Right forelimb (tissue), 1 donor: ENCODE data around the gene MED12L.
"Not testable (repeated sequence)": the region's sequence is repeated elsewhere in the genome, so short reads cannot be mapped to it uniquely, and the experiment has no call there.

Experiments
- DNase-seq: peaks from one replicate; pipeline ENCODE4 v3.0.0-alpha.2; 2018

Gene MED12L

DNA sequence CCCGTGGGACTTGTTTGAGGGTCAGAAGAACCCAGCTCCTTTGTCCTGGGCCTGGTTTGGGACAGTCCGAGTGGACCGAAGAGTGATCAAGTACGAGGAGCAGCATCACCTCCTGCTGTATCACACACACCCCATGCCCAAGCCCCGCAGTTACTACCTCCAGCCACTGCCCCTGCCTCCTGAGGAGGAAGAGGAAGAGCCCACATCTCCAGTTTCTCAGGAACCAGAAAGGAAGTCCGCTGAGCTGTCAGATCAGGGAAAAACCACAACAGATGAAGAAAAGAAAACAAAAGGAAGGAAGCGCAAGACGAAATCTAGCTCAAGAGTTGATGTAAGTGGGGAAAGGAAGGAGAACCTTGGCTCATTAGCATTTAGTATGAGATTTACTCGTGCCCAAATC lies 302.4 kb downstream of the MED12L start:
- no peak for DNase-seq

DNA sequence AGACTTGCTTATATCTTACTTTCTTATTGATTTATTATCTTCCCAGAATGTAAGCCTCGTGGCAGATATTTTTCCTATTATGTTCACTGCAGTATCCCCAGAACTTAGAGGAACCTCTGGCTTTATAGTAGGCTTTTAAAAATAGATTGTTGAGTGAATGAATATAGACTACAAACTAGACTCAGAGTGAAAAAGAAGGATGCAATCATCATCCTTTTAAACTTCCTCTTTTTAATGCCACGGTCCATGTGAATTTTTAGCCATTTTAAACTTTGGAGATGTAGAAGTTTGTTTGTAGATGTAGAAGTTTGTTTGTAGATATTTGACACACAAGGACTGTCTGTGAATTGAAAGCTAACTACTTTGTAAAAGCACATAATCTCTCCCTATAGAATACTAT lies 306.3 kb downstream of the MED12L start:
- no peak for DNase-seq

DNA sequence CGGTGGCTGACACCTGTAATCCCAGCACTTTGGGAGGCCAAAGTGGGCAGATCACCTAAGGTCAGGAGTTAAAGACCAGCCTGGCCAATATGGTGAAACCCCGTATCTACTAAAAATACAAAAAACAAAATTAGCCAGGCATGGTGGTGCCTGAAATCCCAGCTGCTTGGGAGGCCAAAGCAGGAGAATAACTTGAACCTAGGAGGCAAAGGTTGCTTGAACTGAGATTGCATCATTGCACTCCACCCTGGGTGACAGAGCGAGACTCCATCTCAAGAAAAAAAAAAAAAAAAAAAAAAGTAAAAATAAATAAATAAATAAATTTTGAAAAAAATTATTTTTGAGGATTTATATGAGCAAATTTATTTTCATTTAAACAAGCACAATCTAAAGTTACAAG lies 306.7 kb downstream of the MED12L start:
- DNase-seq: not testable (repeated sequence)

- no peak for DNase-seq
These were observed 307.8 kb downstream of the MED12L start for GRCh38 chr3:151393146-151393830.

- DNase-seq: no peak
These were observed 308.5 kb downstream of the MED12L start for GRCh38 chr3:151393941-151394340.

DNA sequence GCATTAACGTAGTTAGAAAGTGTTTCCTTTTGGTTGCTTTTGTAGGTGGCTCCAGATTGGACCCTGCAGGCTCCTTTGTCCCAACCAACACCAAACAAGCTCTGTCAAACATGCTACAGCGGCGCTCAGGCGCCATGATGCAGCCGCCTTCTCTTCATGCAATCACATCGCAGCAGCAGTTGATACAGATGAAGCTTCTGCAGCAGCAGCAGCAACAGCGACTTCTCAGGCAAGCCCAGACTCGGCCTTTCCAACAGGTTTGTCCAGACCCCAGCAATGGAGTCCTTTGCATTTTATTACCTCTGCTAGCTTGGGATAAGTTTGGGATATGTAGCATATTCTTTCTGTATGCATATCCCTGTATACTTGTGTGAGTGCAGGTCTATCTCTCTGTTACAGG lies 309.1 kb downstream of the MED12L start:
- no peak for DNase-seq

- no peak for DNase-seq
These were observed 310.3 kb downstream of the MED12L start for GRCh38 chr3:151395806-151396205.

- no peak for DNase-seq
These were observed 313.4 kb downstream of the MED12L start for GRCh38 chr3:151398895-151399294.

DNA sequence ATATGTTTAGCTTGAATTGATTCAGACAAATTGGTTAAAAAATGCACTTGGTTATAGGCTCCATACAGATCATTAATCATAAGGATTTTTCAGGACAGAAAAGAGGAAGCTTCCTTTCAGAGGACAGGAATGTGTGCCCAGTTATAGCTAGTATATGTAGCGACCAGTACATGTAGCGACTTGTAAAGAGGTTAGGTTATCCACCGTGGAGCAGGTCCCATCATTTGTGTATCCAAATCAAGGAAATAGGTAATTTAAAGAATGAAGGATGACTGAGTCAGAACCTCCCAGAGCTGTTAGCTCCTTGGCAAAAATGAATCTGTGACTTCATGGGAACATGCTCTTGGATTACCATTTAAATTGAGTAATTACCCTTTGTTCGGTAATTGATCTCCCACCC lies 314.9 kb downstream of the MED12L start:
- no peak for DNase-seq

DNA sequence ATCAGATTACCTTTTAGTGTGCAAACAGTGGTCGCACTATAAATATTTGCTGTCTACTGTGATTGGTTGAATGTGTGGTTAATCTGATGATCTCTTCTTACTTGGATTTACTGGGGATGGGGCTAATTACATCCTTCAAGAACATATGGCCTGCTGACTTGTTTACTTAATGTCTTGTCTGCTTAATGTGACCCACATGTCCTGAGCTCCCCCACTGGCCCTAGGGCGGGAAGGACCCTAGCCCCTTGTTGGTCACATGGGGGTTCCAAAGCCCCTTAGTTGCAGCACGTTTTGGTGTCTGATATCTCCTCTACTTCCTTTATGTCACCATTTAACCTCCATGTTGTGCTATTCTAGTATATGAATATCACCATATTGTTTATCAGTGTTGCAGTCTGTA lies 316.9 kb downstream of the MED12L start:
- DNase-seq: no peak

- DNase-seq: no peak
These were observed 317.8 kb downstream of the MED12L start for GRCh38 chr3:151403246-151403645.

- DNase-seq: no peak
These were observed 318.9 kb downstream of the MED12L start for GRCh38 chr3:151404316-151404715.

DNA sequence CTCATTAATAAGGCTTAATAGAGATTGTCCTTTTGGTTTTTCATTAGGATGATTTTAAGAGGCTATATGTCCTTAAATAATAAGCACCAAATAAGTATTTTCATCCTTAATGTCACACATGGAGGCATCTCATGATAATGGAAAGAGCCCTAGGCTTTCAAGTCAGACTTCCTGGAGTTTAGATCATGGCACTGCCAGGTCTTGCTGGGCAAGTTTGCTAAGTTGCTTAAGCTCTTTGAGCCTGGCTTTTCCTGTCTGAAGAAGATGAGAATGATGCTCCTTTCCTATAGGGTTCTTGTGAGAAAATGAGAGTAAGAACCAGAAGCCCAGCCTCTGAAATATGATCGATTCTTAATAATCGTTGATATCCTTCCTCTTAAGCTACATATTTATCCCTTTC lies 322.5 kb downstream of the MED12L start:
- DNase-seq: no peak

DNA sequence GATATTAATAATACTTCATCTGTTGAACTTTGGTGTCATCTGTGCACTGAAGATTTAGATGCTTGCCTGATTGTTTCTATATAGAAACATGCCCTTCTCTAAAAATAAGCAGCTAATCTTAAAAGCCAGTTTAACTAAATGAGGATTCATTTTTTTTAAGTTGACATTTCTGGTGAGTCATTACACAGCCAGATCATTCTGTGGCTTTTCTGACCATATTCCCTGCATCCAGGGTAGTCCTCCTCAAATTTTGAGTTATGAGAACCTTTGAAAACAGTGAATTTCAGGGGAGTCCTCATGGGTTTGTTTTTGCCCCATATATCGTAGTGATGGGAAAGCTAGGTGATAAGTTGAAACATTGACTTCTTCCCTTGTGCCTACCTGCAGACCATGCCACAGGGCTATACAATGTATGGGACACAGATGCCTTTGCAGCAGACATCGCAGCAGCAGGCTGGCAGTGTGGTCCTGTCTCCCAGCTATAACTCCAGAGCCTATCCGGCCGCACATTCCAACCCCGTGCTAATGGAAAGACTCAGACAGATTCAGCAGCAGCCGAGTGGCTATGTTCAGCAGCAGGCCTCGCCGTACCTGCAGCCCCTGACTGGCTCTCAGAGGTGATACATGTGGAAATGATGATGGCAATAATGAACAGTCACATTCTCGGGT lies 325.6 kb downstream of the MED12L start:
- no peak for DNase-seq

GRCh38 chr3:151412989-151413388 lies 327.5 kb downstream of the MED12L start:
- no peak for DNase-seq

DNA sequence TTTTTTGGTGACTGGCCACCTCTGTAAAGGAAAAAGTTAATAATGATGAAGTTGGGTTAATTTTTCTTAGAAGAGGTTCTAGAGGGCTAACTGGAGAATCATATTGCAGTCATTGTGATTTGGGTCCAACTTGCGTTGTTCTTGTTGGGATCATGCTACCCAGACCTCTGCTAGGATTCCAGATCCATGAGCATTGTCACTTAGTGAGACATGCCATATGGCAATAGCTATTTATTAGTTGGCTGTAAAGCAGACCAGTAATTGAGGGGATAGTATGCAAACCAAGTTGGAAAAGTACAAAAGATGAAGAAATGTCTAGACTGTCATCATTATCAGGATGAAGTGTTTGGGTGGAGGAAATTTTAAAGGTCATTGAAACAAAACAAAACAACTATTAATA lies 329.8 kb downstream of the MED12L start:
- no peak for DNase-seq

DNA sequence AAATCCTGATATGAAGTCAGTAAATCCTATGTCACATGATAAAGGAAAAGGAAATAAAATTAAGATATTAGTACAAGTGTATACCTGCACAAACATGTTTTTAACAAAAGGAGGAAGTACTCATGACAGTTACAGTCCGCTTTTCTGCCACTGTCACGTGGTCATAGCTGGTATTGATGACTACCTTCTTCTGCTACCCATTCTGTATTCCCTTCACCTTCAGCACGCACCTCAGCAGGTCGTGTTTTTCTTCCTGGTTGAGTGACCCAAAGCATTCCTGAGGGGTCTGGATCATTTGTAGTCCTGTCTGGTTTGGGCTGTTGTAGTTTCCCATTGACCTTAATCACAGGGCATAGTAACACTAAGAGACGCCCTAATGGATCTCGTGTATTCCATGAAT lies 334.3 kb downstream of the MED12L start:
- DNase-seq: no peak

GRCh38 chr3:151421938-151422337 lies 336.5 kb downstream of the MED12L start:
- DNase-seq: no peak

- DNase-seq: no peak
These were observed 337.6 kb downstream of the MED12L start for GRCh38 chr3:151423091-151423490.

DNA sequence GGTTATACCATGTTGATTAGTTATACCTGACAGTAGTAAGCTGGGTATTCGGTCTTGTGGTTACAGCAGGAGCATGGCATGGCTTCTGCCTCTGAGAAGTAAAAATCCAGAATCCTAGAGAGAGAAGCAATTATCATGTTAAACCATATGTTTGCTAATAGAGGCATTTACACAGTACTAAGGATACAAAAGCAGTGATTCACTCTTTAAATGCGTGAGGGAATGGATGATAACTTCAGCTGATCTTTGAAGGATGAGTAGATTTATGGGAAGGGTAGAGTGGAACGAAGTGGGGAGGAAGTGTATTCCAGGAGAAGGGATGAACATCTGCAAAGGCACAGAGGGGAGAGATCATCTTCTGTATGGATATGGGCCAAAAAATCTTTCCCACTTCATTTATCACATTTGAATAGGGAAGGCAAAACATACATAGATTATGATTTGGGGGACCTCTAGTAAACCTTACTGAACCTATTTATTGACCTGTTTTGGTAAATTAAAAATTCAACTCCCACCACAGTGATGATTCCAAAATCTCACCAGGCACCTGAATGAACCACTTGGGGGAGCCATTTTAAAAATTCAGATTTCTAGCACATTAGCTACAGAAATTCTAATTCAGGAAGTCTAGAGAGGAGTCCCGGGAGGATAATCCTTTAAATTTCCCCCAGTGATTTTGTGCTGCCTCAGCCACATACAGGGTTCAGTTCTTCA lies 340.3 kb downstream of the MED12L start:
- no peak for DNase-seq

GRCh38 chr3:151426341-151426657 lies 340.8 kb downstream of the MED12L start:
- no peak for DNase-seq

DNA sequence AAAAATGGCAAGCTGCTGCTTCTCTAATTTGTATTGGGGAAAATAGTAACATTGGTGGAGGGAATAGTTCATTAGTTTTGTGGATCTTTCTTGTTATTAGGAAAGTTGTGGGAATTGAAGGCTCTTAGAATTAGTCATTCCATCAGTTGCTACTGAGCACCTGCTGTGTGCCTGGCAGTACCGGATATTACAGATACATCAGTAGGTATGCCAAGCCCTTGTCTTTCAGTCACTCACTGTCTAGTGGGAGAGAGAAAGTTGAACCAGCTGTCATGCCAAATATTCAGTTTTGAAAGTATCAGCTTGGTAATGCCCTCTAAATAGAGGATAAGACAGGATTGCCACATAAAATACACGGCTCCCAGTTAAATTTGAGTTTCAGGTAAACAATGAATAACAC lies 342.9 kb downstream of the MED12L start:
- no peak for DNase-seq

DNA sequence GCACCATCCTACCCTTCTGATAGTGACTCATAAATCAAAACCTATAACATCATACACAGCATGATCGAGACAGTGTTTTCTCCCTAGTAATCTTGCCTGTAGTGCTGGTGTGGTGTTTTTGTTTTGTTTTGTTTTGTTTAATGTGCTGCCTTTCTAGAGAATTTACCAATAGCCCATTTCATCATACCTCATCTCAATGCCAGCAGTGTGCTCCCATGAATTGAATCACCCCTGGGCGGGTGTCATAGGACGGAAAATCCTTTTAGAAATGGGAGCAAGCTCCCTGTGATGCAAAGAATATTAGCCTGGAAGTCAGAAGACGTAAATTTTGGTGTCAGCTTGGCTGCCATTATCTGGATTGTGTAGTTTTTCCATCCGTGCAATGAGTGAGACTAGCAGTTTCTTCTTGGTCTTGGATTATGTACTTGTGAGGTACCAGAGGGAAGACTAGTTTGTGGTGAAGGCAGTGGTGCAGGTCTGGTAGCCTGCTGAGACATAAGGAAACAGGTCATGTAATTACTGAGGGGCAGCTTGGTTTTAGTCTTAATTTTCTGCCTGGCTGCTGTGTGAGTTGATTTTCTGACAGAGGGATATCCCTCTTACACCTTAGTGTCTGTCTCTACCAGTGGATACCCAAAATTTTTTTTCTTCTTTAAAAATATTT lies 345.5 kb downstream of the MED12L start:
- DNase-seq: no peak

GRCh38 chr3:151431940-151432339 lies 346.5 kb downstream of the MED12L start:
- DNase-seq: no peak
